ENCODE data around the gene C2orf68. TPM values are rescaled to one million over a fixed set of nuclear protein-coding genes. Genes with fewer than 3 reads are reported as not detected.
A peak's percentile ranks its signal among the peaks of the same experiment; 100 is the strongest.

C2orf68 gene
- total RNA-seq, 1 experiment from 2014 or later: 69.6 TPM

- TF ChIP-seq, protein P1, sequence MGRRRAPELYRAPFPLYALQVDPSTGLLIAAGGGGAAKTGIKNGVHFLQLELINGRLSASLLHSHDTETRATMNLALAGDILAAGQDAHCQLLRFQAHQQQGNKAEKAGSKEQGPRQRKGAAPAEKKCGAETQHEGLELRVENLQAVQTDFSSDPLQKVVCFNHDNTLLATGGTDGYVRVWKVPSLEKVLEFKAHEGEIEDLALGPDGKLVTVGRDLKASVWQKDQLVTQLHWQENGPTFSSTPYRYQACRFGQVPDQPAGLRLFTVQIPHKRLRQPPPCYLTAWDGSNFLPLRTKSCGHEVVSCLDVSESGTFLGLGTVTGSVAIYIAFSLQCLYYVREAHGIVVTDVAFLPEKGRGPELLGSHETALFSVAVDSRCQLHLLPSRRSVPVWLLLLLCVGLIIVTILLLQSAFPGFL (CRISPR knock-in tag; IDR thresholded peaks at IDR 0.05; ENCODE audit: borderline replicate concordance): no peak
- TF ChIP-seq ZNF263 (CRISPR knock-in tag; IDR thresholded peaks at IDR 0.05; ENCODE audit: low read depth) (no peak), TP53 (CRISPR knock-in tag; IDR thresholded peaks at IDR 0.05) (no peak), NR3C1 (CRISPR knock-in tag; conservative IDR thresholded peaks at IDR 0.05; ENCODE audit: low read depth) (no peak)
- TF ChIP-seq, protein P2, sequence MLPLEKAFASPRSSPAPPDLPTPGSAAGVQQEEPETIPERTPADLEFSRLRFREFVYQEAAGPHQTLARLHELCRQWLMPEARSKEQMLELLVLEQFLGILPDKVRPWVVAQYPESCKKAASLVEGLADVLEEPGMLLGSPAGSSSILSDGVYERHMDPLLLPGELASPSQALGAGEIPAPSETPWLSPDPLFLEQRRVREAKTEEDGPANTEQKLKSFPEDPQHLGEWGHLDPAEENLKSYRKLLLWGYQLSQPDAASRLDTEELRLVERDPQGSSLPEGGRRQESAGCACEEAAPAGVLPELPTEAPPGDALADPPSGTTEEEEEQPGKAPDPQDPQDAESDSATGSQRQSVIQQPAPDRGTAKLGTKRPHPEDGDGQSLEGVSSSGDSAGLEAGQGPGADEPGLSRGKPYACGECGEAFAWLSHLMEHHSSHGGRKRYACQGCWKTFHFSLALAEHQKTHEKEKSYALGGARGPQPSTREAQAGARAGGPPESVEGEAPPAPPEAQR (CRISPR knock-in tag; IDR thresholded peaks at IDR 0.05): no peak
Measured at GRCh38 chr2:85613717-85614515, 2.0 kb upstream of the C2orf68 start (continued).

GRCh38 chr2:85611217-85611704 is 605 bp downstream of the C2orf68 start:
- peaks cover 24% of the 10 kb centered on the region for H3K36me3 Mint-ChIP-seq
- H3K27ac Mint-ChIP-seq: peak overlapping the region; percentile 96
- DNase-seq (ENCODE audit: low spot score) (no peak), ATAC-seq (no peak; the same call in 1 of the 2 replicates)
- peaks cover 4% of the 10 kb centered on the region; the same call in 1 of the 2 replicates for H3K4me1 Mint-ChIP-seq
- ChIA-PET CTCF (interaction anchor here (0.7 to 2.9 kb wide), 5 partner anchors 8 to 158 kb away, joined by 3 to 17 read pairs (median 3); partner anchors contain the start of gene TMEM150A), POLR2A (interaction anchor here (0.6 to 1.4 kb wide), 7 partner anchors 9 to 193 kb away, joined by 3 to 8 read pairs (median 4); partner anchors contain the start of genes GGCX, SH2D6, TMEM150A and VAMP8)
- H3K9me3 Mint-ChIP-seq: no peaks in the 10 kb centered on the region
- TF ChIP-seq, protein P3, sequence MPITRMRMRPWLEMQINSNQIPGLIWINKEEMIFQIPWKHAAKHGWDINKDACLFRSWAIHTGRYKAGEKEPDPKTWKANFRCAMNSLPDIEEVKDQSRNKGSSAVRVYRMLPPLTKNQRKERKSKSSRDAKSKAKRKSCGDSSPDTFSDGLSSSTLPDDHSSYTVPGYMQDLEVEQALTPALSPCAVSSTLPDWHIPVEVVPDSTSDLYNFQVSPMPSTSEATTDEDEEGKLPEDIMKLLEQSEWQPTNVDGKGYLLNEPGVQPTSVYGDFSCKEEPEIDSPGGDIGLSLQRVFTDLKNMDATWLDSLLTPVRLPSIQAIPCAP (CRISPR knock-in tag; IDR thresholded peaks at IDR 0.05): no peak
- TF ChIP-seq CREM (CRISPR knock-in tag; IDR thresholded peaks at IDR 0.05) (no peak), SMAD3 (CRISPR knock-in tag; IDR thresholded peaks at IDR 0.05; ENCODE audit: borderline replicate concordance) (peak; percentile 54; the same call in 1 of the 2 replicates), TEAD4 (CRISPR knock-in tag; IDR thresholded peaks at IDR 0.05) (0 out of 2 replicates have a peak, but pooled peaks have one; percentile 38)
- H3K4me3 Mint-ChIP-seq: peak overlapping the region; percentile 98
- no peaks in the 10 kb centered on the region for H3K27me3 Mint-ChIP-seq (ENCODE audit: low read depth)

DNA sequence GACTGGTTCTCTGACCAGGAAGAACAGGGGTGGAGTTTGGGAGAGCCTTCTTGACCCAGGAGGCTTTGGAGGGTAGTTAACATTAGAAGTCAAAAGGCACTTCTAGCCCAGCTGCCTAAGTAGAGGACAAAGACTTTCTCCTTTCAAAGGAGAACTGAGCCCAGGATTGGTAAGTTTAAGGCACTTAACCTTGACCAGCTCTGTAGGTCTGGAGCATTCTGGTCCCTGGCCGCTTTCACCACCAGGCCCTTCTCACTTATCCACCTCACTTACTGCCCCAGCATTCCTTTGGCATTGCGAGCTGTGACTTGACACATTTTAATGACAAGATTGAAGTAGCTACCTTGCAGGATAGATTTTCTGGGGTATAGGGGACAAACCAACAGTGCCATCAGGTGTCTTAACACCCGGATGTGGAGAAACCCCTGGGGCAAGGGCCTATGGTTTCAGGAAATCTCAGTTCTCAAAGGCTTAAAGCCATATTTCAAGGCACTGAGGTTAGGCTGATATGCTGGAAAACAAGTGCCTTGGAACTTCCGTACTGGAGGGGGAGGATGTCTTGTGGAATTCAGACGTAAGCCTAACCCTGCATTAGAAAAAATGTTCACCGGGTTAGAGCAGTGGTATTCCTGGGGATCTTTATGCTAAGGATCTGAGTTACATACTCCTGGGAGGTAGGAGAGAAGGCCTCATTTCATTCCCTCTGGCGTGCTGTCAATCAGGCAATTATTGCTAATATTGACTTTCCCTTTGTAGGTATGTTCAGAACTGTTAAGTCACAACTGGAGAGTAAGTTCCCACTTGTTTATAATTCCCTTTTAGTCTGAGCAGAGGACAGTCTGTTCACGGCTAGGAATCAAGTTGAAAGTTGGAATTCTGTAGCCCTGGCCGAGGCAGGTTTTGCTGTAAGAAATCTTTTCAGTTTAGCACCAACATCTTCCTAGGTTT is 4.3 kb downstream of the C2orf68 start:
- no peak overlapping the region for H3K4me3 Mint-ChIP-seq
- ATAC-seq (no peak), DNase-seq (ENCODE audit: low spot score) (no peak)
- ChIA-PET POLR2A (interaction anchor here (1.0 kb wide), 1 partner anchor 29 kb away, joined by 3 read pairs; no protein-coding TSS in a partner anchor), CTCF (no interaction called here)
- no peaks in the 10 kb centered on the region for H3K9me3 Mint-ChIP-seq
- peak overlapping the region; percentile 57; the same call in 1 of the 2 replicates for H3K27ac Mint-ChIP-seq
- H3K4me1 Mint-ChIP-seq: peaks cover 19% of the 10 kb centered on the region
- H3K36me3 Mint-ChIP-seq: peaks cover 24% of the 10 kb centered on the region
- no peaks in the 10 kb centered on the region for H3K27me3 Mint-ChIP-seq (ENCODE audit: low read depth)
- TF ChIP-seq NFATC4 (CRISPR knock-in tag; IDR thresholded peaks at IDR 0.05) (no peak), GTF2I (CRISPR knock-in tag; conservative IDR thresholded peaks at IDR 0.05) (no peak), ZNF416 (CRISPR knock-in tag; IDR thresholded peaks at IDR 0.05) (no peak), FOXP1 (CRISPR knock-in tag; IDR thresholded peaks at IDR 0.05; ENCODE audit: borderline replicate concordance) (no peak), CREM (CRISPR knock-in tag; IDR thresholded peaks at IDR 0.05) (no peak), SP1 (CRISPR knock-in tag; conservative IDR thresholded peaks at IDR 0.05) (no peak), NR2C2 (CRISPR knock-in tag; IDR thresholded peaks at IDR 0.05) (no peak), ZNF121 (CRISPR knock-in tag; IDR thresholded peaks at IDR 0.05) (no peak)
- TF ChIP-seq, protein P4, sequence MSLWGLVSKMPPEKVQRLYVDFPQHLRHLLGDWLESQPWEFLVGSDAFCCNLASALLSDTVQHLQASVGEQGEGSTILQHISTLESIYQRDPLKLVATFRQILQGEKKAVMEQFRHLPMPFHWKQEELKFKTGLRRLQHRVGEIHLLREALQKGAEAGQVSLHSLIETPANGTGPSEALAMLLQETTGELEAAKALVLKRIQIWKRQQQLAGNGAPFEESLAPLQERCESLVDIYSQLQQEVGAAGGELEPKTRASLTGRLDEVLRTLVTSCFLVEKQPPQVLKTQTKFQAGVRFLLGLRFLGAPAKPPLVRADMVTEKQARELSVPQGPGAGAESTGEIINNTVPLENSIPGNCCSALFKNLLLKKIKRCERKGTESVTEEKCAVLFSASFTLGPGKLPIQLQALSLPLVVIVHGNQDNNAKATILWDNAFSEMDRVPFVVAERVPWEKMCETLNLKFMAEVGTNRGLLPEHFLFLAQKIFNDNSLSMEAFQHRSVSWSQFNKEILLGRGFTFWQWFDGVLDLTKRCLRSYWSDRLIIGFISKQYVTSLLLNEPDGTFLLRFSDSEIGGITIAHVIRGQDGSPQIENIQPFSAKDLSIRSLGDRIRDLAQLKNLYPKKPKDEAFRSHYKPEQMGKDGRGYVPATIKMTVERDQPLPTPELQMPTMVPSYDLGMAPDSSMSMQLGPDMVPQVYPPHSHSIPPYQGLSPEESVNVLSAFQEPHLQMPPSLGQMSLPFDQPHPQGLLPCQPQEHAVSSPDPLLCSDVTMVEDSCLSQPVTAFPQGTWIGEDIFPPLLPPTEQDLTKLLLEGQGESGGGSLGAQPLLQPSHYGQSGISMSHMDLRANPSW (CRISPR knock-in tag; conservative IDR thresholded peaks at IDR 0.05; ENCODE audit: low read depth): no peak
- TF ChIP-seq, protein P3 (CRISPR knock-in tag; IDR thresholded peaks at IDR 0.05): no peak
- TF ChIP-seq, protein P5, sequence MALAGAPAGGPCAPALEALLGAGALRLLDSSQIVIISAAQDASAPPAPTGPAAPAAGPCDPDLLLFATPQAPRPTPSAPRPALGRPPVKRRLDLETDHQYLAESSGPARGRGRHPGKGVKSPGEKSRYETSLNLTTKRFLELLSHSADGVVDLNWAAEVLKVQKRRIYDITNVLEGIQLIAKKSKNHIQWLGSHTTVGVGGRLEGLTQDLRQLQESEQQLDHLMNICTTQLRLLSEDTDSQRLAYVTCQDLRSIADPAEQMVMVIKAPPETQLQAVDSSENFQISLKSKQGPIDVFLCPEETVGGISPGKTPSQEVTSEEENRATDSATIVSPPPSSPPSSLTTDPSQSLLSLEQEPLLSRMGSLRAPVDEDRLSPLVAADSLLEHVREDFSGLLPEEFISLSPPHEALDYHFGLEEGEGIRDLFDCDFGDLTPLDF (CRISPR knock-in tag; IDR thresholded peaks at IDR 0.05): no peak

Measured in WTC11 (cell line).